BJ (cell line): ENCODE measurements around the gene NMT1. TPM values are rescaled to one million over a fixed set of nuclear protein-coding genes. Genes with fewer than 3 reads are reported as not detected.

Experiments
- CTCF ChIA-PET: fragments of 350-600 bp; formaldehyde crosslinking; extraction: SDS; loops from one replicate; lab custom pipeline; 2021; ENCODE audit warnings: antibody characterized with exemption, inconsistent platforms; lab: Yijun Ruan, JAX
- POLR2A ChIA-PET: fragments of 300-600 bp; sonication (Branson Sonifier 250); formaldehyde crosslinking; extraction: SDS; loops from one replicate; lab custom pipeline; 2021; ENCODE audit warnings: antibody characterized with exemption; lab: Charles Lee
- DNase-seq: peaks from one replicate; pipeline ENCODE4 v3.0.0-alpha.2; 2011; ENCODE audit warnings: low read depth
- H3K27me3 ChIP-seq: 2 replicates; pipeline ENCODE4 v1.6.0; 2011; ENCODE audit warnings: low read length; ENCODE audit not compliant: control insufficient read depth, insufficient read depth
- H3K36me3 ChIP-seq: 2 replicates; pipeline ENCODE4 v1.5.1; 2011; ENCODE audit warnings: low read length; ENCODE audit not compliant: control insufficient read depth, insufficient read depth
- H3K4me3 ChIP-seq: 2 replicates; pipeline ENCODE4 v1.5.1; 2011; ENCODE audit warnings: low read depth, mild to moderate bottlenecking, control low read depth, low read length
- polyA plus RNA-seq: library from polyadenylated mRNA; depleted of rRNA; stranded (reverse); fragments of >200 nt; gene quantifications from 2 replicates; pipeline ENCODE4 v1.2.3, GENCODE V29; 2011
- TF ChIP-seq, protein P1 (sequence below): IDR thresholded peaks from 2 replicates; pipeline ENCODE4 v1.5.1; 2011; ENCODE audit warnings: low read depth, mild to moderate bottlenecking, control low read depth, inconsistent platforms, low read length, moderate library complexity; ENCODE audit not compliant: insufficient read depth

NMT1 gene
- polyA plus RNA-seq, 1 experiment: 62.5 TPM

- TF ChIP-seq, protein P1, sequence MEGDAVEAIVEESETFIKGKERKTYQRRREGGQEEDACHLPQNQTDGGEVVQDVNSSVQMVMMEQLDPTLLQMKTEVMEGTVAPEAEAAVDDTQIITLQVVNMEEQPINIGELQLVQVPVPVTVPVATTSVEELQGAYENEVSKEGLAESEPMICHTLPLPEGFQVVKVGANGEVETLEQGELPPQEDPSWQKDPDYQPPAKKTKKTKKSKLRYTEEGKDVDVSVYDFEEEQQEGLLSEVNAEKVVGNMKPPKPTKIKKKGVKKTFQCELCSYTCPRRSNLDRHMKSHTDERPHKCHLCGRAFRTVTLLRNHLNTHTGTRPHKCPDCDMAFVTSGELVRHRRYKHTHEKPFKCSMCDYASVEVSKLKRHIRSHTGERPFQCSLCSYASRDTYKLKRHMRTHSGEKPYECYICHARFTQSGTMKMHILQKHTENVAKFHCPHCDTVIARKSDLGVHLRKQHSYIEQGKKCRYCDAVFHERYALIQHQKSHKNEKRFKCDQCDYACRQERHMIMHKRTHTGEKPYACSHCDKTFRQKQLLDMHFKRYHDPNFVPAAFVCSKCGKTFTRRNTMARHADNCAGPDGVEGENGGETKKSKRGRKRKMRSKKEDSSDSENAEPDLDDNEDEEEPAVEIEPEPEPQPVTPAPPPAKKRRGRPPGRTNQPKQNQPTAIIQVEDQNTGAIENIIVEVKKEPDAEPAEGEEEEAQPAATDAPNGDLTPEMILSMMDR: no peak
- Histone ChIP-seq H3K36me3 (peaks cover 23% of the 10 kb centered on the region), H3K27me3 (no peaks in the 10 kb centered on the region), H3K4me3 (no peak overlapping the region)
- POLR2A ChIA-PET: no interaction called here
- CTCF ChIA-PET: interaction anchor here (1.9 kb wide), 1 partner anchor 9 kb away, joined by 12 read pairs; no protein-coding TSS in a partner anchor
- no peak for DNase-seq
These were observed 30.4 kb upstream of the NMT1 start for GRCh38 chr17:45030733-45031132.

GRCh38 chr17:45031231-45032173 lies 29.6 kb upstream of the NMT1 start:
- TF ChIP-seq, protein P1: no peak
- Histone ChIP-seq H3K36me3 (peaks cover 22% of the 10 kb centered on the region), H3K27me3 (no peaks in the 10 kb centered on the region), H3K4me3 (no peak overlapping the region)
- CTCF ChIA-PET: interaction anchor here (0.6 to 1.9 kb wide), 5 partner anchors 9 to 112 kb away, joined by 3 to 12 read pairs (median 3); partner anchors contain the start of genes ACBD4 and PLCD3
- POLR2A ChIA-PET: no interaction called here
- DNase-seq: no peak

DNA sequence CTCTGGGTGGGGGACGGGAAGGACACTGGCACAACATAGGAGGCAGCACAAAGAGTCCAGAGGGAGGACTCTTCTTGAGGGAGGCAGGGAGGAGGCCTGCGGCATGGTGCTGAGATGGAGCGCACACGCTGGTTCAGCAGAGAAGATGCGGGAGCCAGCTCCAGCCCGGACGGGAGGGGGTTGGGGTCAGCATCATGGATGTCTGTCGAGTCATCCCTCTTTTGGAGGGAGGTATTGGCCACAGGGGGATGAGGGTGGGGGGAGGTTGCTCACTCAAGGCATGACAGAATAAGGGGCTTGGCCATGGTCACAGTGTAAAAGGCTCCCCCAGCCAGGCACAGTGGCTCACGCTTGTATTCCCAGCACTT lies 29.0 kb upstream of the NMT1 start:
- H3K36me3 ChIP-seq: peaks cover 21% of the 10 kb centered on the region
- TF ChIP-seq, protein P1: no peak
- ChIA-PET CTCF (interaction anchor here (1.2 to 1.9 kb wide), 4 partner anchors 10 to 112 kb away, joined by 3 to 12 read pairs (median 4); partner anchors contain the start of gene PLCD3), POLR2A (no interaction called here)
- H3K4me3 ChIP-seq: no peak overlapping the region
- H3K27me3 ChIP-seq: no peaks in the 10 kb centered on the region
- no peak for DNase-seq

- no peak for DNase-seq
- no peak overlapping the region for H3K4me3 ChIP-seq
- H3K27me3 ChIP-seq: no peaks in the 10 kb centered on the region
- H3K36me3 ChIP-seq: peaks cover 17% of the 10 kb centered on the region
- ChIA-PET CTCF (interaction anchor here (0.6 to 2.4 kb wide), 7 partner anchors 8 to 132 kb away, joined by 3 to 18 read pairs (median 4); a partner anchor contains a TSS), POLR2A (no interaction called here)
- TF ChIP-seq, protein P1: no peak
These were observed 26.5 kb upstream of the NMT1 start for GRCh38 chr17:45034599-45034998.

DNA sequence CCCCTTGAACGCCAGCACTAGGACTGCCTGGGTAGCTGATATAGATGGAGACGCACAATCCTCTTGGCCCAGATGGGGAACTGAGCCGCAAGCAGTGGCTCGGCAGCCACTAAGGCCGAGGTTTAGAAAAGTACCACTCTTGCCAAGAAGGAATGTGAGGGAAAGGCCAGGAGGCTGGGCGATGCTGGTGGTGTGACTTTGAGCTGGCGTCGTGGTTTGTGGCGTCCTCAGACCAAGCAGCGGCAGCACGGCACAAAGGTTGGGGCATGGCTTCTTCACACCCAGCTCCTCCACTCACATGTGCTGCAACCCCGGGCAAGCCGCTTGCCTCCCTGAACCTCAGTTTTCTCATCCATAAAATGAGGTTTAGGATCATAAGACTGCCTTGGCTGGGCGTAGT lies 25.3 kb upstream of the NMT1 start:
- no peak overlapping the region for H3K4me3 ChIP-seq
- no peaks in the 10 kb centered on the region for H3K27me3 ChIP-seq
- ChIA-PET CTCF (interaction anchor here (2.4 kb wide), 1 partner anchor 134 kb away, joined by 6 read pairs; a partner anchor contains a TSS), POLR2A (no interaction called here)
- H3K36me3 ChIP-seq: peaks cover 15% of the 10 kb centered on the region
- TF ChIP-seq, protein P1: no peak
- no peak for DNase-seq
